22Rv1 (cell line): Measurements from ENCODE around the gene SFXN5.

Experiments used
- H3K27ac ChIP-seq: fragments of 450-650 bp; 2 replicates; pipeline ENCODE4 v1.5.1; 2017
- CTCF ChIP-seq: fragments of 450-650 bp; IDR thresholded peaks from 2 replicates; pipeline ENCODE4 v1.5.1; 2017; ENCODE audit warnings: mild to moderate bottlenecking
- ZFX ChIP-seq: fragments of 450-650 bp; IDR thresholded peaks from 2 replicates; pipeline ENCODE4 v1.6.1; 2017; ENCODE audit warnings: antibody characterized with exemption, borderline replicate concordance

Gene SFXN5

DNA sequence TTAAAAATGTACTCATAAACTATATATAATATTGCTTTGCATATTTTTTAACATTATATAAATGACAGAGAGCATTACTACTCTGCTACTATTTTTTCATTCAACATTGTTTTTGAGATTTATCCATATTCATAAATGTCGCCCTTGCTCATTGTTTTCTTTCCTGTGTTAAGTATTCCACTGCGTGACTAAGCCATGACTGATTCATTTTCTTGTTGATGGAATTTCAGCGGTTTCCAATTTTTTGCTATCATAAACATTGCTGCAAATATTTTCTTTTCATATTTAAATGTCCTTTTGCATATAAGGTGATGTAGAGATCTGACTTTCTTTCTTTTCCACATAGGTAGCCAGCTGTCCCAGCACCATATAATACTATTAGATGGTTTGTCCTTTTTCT, 57.6 kb downstream of the SFXN5 start:
- H3K27ac ChIP-seq: no peak overlapping the region
- TF ChIP-seq ZFX (no peak), CTCF (no peak)

- TF ChIP-seq CTCF (no peak), ZFX (no peak)
- H3K27ac ChIP-seq: no peak overlapping the region
These were observed 62.2 kb downstream of the SFXN5 start for GRCh38 chr2:73009177-73009839.

- no peak overlapping the region for H3K27ac ChIP-seq
- TF ChIP-seq CTCF (no peak), ZFX (no peak)
These were observed 62.8 kb downstream of the SFXN5 start for GRCh38 chr2:73008766-73009135.

DNA sequence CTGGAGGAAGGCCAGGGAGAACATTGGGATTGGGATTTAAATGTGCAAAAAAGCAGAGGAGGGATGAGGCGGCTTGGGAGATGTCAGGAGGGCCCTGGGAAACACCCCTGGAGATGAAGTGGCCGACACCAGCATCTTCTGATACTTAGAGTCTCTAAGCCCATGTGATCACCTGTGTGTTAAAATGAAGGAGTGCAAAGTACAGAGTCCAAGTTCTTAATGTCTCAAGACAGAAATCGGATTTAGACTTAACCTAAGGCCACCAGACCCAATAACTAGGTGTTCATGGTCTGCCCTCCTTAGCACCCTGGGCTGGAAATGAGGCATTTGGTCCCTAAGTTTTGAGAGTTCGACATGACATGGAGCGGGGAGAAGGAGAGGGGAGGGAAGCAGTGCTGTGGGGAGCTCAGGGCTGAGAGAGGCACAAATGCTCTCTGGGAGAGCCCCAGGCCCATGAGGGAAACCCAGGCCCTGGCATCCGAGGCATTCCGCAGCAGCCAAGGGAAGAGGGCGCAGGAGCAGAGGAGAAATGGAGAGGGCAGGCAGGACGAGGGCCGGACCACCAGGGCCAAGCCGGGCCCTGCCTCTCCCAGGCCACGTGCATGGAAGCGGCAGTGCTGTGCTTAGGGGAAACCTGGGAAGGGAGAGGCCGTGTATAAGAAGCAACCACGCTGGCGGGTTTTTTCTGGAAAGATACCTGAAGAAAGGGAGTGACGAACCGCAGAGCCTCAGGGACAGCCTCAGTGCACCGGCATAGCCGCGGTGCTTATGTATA, 63.3 kb downstream of the SFXN5 start:
- TF ChIP-seq CTCF (no peak), ZFX (no peak)

DNA sequence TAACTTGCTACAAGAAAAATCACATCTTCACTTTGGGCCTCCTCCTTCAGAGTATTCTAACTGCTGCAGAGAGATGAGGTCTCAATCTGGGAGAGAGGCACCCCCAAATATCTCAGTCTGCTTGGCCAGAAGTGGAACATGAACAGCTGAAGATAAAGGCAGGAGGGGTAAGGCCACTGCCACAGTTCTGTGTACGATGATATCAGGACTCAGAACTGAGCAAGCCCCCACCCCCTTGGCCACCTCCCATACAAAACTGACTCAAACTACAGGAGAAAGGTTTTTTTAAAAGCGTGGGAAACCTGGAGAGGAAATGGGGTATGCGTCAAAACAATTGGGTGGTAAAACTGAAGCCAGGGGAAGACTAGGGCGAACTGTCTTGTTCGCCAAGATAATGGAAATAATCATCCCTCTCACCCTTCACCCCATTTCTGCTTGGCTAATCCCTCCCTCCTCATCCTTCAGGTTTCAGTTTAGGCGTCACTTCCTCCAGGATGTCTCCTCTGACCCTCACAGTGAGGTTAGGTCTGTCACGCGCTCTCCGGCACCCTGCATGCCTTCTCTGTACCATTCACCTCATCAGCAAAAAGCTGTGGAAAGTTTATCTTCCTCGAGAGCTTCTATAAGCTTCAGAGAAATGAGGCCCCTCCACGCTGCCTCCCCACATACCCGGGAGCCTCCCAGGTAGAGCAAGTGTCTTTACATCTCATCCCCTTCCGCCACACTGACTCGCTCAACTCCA, 64.4 kb downstream of the SFXN5 start:
- no peak for TF ChIP-seq ZFX
- no peak for TF ChIP-seq CTCF
- H3K27ac ChIP-seq: no peak overlapping the region

More for the DNA sequence above, 63.3 kb downstream of the SFXN5 start:
- H3K27ac ChIP-seq: no peak overlapping the region

GRCh38 chr2:73004889-73005596, 66.5 kb downstream of the SFXN5 start:
- TF ChIP-seq CTCF: no peak
- no peak for TF ChIP-seq ZFX

DNA sequence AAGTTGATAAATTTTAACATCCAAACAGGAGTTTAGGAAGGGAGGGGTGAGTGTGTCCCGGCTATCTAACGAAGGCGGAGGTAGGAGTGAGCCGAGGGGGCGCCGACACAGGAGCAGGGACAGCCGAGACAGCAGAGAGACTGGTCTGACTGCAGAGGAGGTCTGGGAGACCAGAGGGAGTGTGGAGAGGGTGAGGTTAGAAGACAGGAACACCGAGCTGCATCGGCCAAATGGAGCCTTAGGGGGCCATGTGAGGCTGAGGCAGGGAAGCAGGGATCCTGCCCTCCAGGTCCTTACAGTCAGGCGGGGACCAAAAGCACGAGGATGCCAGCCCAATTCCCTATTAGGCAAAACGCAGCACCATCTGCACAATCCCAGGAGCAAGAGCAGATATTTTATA, 67.0 kb downstream of the SFXN5 start:
- no peak for TF ChIP-seq CTCF
- no peak for TF ChIP-seq ZFX
- no peak overlapping the region for H3K27ac ChIP-seq

More at GRCh38 chr2:73004889-73005596, 66.5 kb downstream of the SFXN5 start:
- H3K27ac ChIP-seq: no peak overlapping the region
